Tibial nerve (tissue), 4 donors: ENCODE results near the gene UBALD1. TPM values are rescaled to one million over a fixed set of nuclear protein-coding genes. Genes with fewer than 3 reads are reported as not detected.

Experiments
- DNase-seq, 2 donors: peaks; one replicate each; pipeline ENCODE4 v3.0.0-alpha.2; 2019; ENCODE audit warnings: low spot score in 2 of 2
- H3K27ac ChIP-seq, 4 donors: fragments of 200-600 bp; sonication (generic) in 3 of 4; one replicate each; pipeline ENCODE4 v1.5.1; 2017 to 2019; ENCODE audit warnings: mild to moderate bottlenecking in 1 of 4
- H3K27me3 ChIP-seq, 2 donors: fragments of 200-600 bp; sonication (generic) in 1 of 2; one replicate each; pipeline versions ENCODE4 v1.5.1 to v1.6.0; 2017 to 2019
- H3K36me3 ChIP-seq, 3 donors: fragments of 200-600 bp; sonication (generic); one replicate each; pipeline ENCODE4 v1.5.1; 2018 to 2019
- H3K4me1 ChIP-seq, 4 donors: fragments of 200-600 bp; sonication (generic) in 3 of 4; one replicate each; pipeline ENCODE4 v1.5.1; 2017 to 2019
- H3K4me3 ChIP-seq, 4 donors: fragments of 200-600 bp; sonication (generic) in 3 of 4; one replicate each; pipeline ENCODE4 v1.5.1; 2017 to 2019; ENCODE audit warnings: mild to moderate bottlenecking in 1 of 4, moderate library complexity in 1 of 4
- H3K9me3 ChIP-seq, 4 donors: fragments of 200-600 bp; sonication (generic) in 3 of 4; one replicate each; pipeline ENCODE4 v1.5.1; 2017 to 2019
- CTCF ChIP-seq, 5 experiments: fragments of 200-600 bp in 3 of 5; fragments of 450-650 bp in 2 of 5; sonication (generic) in 3 of 5; IDR thresholded peaks; one replicate each; pipeline ENCODE4 v1.5.1; 2016 to 2019; ENCODE audit warnings: antibody characterized with exemption in 5 of 5, mild to moderate bottlenecking in 3 of 5, moderate library complexity in 2 of 5
- EP300 ChIP-seq, 2 donors: sonication (generic); formaldehyde crosslinking; IDR thresholded peaks; one replicate each; pipeline ENCODE4 v1.6.1; 2017; ENCODE audit warnings: antibody characterized with exemption in 2 of 2, mild to moderate bottlenecking in 1 of 2
- POLR2A ChIP-seq, 2 donors: fragments of 450-650 bp; IDR thresholded peaks; one replicate each; pipeline ENCODE4 v1.6.1; 2017; ENCODE audit warnings: antibody characterized with exemption in 2 of 2, mild to moderate bottlenecking in 2 of 2, moderate library complexity in 2 of 2
- WGBS, 2 donors: methylation state at CpG; one replicate each; pipeline ENCODE4 v1.1.5; 2018; 5-methylcytosine and 5-hydroxymethylcytosine counted together
- total RNA-seq, 4 donors: library from RNA; depleted of rRNA; stranded (reverse); fragments of >200 nt; gene quantifications; one replicate each; pipeline ENCODE4 v1.1.0, GENCODE V29; 2016

Gene UBALD1
- total RNA-seq, 4 donors from 2014 or later = 6.5 to 22.8 (median 9.8) TPM

GRCh38 chr16:4641306-4641687, 26.6 kb upstream of the UBALD1 start:
- 84 to 85% methylated on average over 5 of the region's 5 CpGs for WGBS, 2 donors
- Histone ChIP-seq H3K9me3 (no peaks in the 10 kb centered on the region), H3K27me3 (no peaks in the 10 kb centered on the region), H3K4me3 (no peak overlapping the region), H3K27ac (no peak overlapping the region), H3K36me3 (peaks cover 0 to 17% (median 0%) of the 10 kb centered on the region in 3 donors), H3K4me1 (peaks cover 0 to 38% (median 11%) of the 10 kb centered on the region in 4 donors)
- TF ChIP-seq CTCF (IDR thresholded peaks at IDR 0.05) (no peak), POLR2A (IDR thresholded peaks at IDR 0.05) (no peak), EP300 (IDR thresholded peaks at IDR 0.05) (no peak)
- DNase-seq = no peak

GRCh38 chr16:4640572-4641305, 26.1 kb upstream of the UBALD1 start:
- Histone ChIP-seq H3K4me1 (peaks cover 0 to 41% (median 11%) of the 10 kb centered on the region in 4 donors), H3K27ac (peak overlapping the region in 1 of 4 donors; percentile 12), H3K27me3 (no peaks in the 10 kb centered on the region), H3K9me3 (no peaks in the 10 kb centered on the region), H3K36me3 (peaks cover 0 to 21% (median 0%) of the 10 kb centered on the region in 3 donors), H3K4me3 (no peak overlapping the region)
- TF ChIP-seq POLR2A (IDR thresholded peaks at IDR 0.05) = no peak
- no peak for TF ChIP-seq CTCF (IDR thresholded peaks at IDR 0.05)
- no peak for TF ChIP-seq EP300 (IDR thresholded peaks at IDR 0.05)
- no peak for DNase-seq
- WGBS, 2 donors = 68 to 71% methylated on average over 17 to 19 of the region's 19 CpGs

- Histone ChIP-seq H3K27ac (peak overlapping the region in 1 of 4 donors; percentile 12), H3K4me3 (no peak overlapping the region), H3K36me3 (peaks cover 0 to 21% (median 0%) of the 10 kb centered on the region in 3 donors), H3K4me1 (peaks cover 0 to 37% (median 11%) of the 10 kb centered on the region in 4 donors), H3K27me3 (no peaks in the 10 kb centered on the region), H3K9me3 (no peaks in the 10 kb centered on the region)
- TF ChIP-seq EP300 (IDR thresholded peaks at IDR 0.05) (no peak), POLR2A (IDR thresholded peaks at IDR 0.05) (no peak), CTCF (IDR thresholded peaks at IDR 0.05) (no peak)
- 83 to 85% methylated on average over 26 to 27 of the region's 27 CpGs for WGBS, 2 donors
- DNase-seq = no peak
Observed at GRCh38 chr16:4639899-4640509, 25.3 kb upstream of the UBALD1 start.

GRCh38 chr16:4637501-4638166, 22.9 kb upstream of the UBALD1 start:
- Histone ChIP-seq H3K27ac (no peak overlapping the region), H3K27me3 (no peaks in the 10 kb centered on the region), H3K4me3 (no peak overlapping the region), H3K4me1 (peaks cover 0 to 47% (median 11%) of the 10 kb centered on the region in 4 donors), H3K9me3 (no peaks in the 10 kb centered on the region), H3K36me3 (peaks cover 0 to 29% (median 0%) of the 10 kb centered on the region in 3 donors)
- DNase-seq = no peak
- no peak for TF ChIP-seq EP300 (IDR thresholded peaks at IDR 0.05)
- no peak for TF ChIP-seq CTCF (IDR thresholded peaks at IDR 0.05)
- no peak for TF ChIP-seq POLR2A (IDR thresholded peaks at IDR 0.05)
- WGBS, 2 donors = 66 to 73% methylated on average over 21 of the region's 21 CpGs
